LNCaP clone FGC (cell line): ENCODE data around the gene TMPRSS6.

Experiments used
- DNase-seq: peaks from one replicate; pipeline ENCODE4 v3.0.0-alpha.2; 2011; ENCODE audit warnings: low read depth
- H3K4me3 ChIP-seq: 2 replicates; pipeline ENCODE4 v1.5.1; 2011; ENCODE audit warnings: mild to moderate bottlenecking, low read depth, low read length, control low read depth
- TF ChIP-seq, protein P1 (sequence below): IDR thresholded peaks from 2 replicates; pipeline ENCODE4 v1.5.1; 2012; ENCODE audit warnings: mild to moderate bottlenecking; ENCODE audit not compliant: control insufficient read depth, insufficient read depth; ENCODE audit errors: extremely low read depth

TMPRSS6 gene

DNA sequence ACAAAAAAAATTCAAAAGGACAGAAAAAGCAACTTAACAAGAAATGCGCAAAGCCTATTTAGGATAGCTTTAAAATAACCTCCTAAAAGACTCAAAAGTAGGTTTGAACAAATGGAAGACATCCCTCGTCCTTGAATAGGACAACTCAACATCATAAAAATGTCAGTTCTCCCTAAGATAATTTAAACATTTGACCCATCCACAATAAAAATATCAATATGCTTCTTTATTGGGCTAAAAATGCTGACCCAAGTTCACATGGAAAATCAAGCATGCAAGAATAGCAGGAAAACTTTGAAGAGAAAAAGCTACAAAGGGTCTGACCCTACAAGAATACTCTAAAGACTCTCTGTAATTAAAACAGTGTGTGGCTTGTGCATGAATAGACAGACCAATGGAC, 70.0 kb downstream of the TMPRSS6 start:
- H3K4me3 ChIP-seq = no peak overlapping the region
- DNase-seq = no peak
- TF ChIP-seq, protein P1, sequence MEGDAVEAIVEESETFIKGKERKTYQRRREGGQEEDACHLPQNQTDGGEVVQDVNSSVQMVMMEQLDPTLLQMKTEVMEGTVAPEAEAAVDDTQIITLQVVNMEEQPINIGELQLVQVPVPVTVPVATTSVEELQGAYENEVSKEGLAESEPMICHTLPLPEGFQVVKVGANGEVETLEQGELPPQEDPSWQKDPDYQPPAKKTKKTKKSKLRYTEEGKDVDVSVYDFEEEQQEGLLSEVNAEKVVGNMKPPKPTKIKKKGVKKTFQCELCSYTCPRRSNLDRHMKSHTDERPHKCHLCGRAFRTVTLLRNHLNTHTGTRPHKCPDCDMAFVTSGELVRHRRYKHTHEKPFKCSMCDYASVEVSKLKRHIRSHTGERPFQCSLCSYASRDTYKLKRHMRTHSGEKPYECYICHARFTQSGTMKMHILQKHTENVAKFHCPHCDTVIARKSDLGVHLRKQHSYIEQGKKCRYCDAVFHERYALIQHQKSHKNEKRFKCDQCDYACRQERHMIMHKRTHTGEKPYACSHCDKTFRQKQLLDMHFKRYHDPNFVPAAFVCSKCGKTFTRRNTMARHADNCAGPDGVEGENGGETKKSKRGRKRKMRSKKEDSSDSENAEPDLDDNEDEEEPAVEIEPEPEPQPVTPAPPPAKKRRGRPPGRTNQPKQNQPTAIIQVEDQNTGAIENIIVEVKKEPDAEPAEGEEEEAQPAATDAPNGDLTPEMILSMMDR = no peak

DNA sequence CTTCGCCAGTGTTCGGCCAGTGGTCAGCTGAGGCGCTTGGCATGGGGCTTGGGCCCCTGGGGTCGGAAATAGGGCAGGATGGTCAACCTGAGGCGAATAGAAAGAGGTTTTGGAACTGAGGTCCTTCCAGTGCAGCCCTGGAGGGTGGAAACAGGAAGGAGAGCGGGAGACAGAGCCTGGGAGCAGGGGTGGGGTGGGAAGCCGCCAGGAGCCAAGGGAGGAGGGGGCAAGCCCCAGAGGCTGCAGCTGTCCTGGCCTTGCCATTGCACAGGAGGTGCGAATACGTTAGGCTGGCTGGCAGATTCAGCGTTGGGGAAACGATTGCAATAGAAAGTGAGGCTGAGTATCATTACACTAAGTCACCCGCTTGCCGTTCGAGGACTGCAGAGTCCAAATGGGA, 71.8 kb downstream of the TMPRSS6 start:
- DNase-seq = no peak
- TF ChIP-seq, protein P1 = no peak
- H3K4me3 ChIP-seq = no peak overlapping the region

DNA sequence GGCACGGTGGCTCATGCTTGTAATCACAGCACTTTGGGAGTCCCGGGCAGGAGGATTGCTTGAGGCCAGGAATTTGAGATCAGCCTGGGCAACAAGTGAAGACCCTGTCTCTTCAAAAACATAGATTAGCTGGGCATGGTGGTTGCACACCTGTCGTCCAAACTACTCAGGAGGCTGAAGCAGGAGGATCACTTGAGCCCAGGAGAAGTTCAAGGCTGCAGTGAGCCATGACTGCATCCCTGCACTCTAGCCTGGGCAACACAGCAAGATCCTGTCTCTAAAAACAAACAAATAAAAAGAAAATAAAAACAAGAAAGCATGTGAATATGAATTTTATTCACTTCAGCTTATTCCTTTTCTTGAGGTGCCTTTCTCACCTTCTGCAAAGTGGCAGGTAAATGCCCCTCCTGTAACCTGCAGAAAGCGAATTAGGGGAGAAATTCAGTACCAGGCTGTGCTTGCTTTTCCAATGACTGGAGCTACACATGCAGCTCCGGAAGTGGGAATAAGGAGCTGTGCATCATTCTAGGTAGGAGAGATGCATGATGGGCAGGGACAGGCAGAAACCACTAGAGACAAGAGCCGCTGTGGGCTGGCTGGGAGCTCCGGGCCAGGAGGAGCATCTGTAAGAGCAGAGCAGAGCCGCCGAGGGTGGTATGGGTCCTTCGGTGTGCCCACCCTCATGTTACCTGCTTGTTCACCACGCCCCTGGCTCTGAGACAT, 72.7 kb downstream of the TMPRSS6 start:
- H3K4me3 ChIP-seq = no peak overlapping the region
- TF ChIP-seq, protein P1 = no peak
- no peak for DNase-seq

DNA sequence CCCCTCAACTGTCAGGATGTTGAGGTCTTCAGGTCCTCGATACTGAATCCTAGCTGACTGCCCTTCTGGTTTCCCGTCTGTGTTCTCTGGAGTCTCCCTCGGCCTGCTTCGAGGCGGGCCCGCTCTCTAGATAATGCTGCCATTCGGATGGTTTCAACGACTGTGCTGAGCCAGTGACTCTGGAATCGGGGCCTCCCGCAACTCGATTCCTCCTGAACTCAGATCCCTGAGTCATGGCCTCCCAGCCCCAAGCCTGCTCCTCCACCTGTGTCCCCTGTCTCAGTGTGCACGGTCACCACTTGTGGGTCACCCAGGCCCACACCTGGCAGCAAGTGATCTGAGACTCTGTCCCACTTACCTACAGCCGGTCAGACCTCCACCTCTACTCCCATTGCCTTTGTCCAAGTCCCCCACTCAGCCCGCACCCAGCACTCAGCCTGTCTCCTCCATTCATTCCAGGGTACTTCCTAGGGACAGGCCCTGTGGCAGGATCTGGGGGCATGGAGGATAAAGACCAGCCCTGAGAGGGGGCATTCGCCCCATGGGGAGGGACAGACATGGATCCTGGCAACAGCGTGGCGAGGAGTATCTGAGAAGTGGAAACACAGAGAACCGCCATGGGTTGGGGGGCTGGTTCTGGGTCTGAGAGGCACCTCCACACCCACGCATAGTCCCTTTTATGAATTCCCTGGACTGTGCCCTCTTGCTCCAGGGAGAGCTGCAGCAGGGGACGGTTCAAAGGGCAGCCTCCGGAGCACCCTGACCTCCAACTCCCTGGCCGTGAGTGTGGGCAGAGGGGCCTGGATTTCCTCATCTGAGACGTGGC, 75.7 kb downstream of the TMPRSS6 start:
- H3K4me3 ChIP-seq = no peak overlapping the region
- no peak for DNase-seq
- TF ChIP-seq, protein P1 = no peak

DNA sequence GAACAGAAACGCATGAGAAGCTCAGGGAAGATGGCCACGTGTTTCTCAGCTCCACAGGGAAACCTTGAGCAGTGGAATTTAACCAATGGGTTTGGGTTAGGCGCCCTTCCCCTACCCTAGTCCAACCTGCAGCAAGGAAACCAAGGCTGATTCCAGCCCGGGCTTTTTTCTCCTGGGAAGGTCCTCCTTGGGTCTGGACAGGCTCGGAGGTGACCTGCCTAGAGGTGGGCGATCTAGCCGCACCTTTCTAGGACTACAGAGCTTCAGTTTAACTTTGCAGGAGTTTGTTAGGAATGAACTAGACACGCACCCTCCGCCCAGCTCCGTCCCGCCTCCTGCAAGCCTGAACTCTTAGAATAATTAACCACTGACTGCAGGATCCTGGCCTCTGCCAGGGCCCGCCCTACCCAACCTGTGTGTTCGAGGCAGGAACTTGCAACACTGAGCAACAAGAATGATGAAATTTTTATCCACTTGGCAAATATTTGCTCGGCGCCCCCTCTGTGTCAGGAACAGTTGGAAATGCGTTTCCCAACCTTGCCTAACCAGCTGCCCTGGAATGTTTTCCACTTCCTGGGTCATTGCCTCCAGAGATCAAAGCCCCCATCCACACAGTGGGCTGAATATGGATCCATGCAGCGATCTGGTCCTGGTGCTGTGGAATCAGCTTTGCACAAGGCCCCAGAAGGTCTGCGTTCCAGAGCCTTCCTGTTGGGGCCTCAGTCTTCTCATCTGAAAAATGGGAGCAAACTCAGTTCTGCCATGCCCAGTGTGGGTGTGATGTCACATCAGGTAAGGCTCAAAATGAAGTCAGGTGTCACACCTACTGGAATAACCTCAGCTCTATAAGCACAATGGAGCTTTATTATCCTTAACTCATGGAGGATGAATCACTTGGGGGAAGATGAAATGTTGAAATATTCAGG, 76.7 kb downstream of the TMPRSS6 start:
- TF ChIP-seq, protein P1 = no peak
- DNase-seq = no peak
- no peak overlapping the region for H3K4me3 ChIP-seq

DNA sequence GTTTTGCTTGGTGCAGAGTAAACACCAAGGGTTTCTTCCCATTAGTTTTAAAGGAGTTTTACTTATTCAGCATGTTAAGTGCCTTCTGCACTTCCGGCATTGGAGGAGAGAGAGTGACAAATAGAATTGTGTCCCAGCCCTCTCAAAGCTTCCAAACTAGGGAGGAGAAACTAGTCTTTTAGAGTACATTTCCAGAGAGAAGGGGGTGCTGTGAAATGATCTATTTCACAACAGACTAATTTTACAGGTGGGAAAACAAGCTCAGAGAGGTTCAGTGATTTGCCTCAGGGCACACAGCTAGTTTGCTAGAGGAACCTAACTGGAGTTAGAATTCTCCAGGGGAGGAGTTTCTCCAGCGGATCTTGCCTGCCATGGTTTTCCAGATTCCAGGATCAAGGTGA, 77.4 kb downstream of the TMPRSS6 start:
- H3K4me3 ChIP-seq = no peak overlapping the region
- DNase-seq = no peak
- TF ChIP-seq, protein P1 = no peak
